H1 (cell line): ENCODE data around the gene DOLK. TPM values are rescaled to one million over a fixed set of nuclear protein-coding genes. Genes with fewer than 3 reads are reported as not detected.

Experiments used
- CTCF ChIA-PET: fragments of 300-600 bp; sonication (Branson Sonifier 250); formaldehyde crosslinking; loops from one replicate; lab custom pipeline; 2021; ENCODE audit not compliant: partially characterized antibody; lab: Charles Lee
- POLR2A ChIA-PET: fragments of 300-600 bp; sonication (Branson Sonifier 250); formaldehyde crosslinking; loops from one replicate; lab custom pipeline; 2021; ENCODE audit warnings: inconsistent platforms; ENCODE audit not compliant: partially characterized antibody; lab: Charles Lee
- DNase-seq, 2 experiments: peaks; one replicate each; pipeline versions ENCODE4 v3.0.0 to v3.0.0-alpha.2; 2010 to 2022; ENCODE audit warnings: low spot score in 2 of 2, low read depth in 1 of 2, mixed read lengths in 1 of 2
- FAIRE-seq: peaks from 2 replicates; lab custom pipeline; 2011; peaks lifted over from hg19 to GRCh38; lab: Jason Lieb, UNC
- H2AFZ ChIP-seq: 2 replicates; pipeline ENCODE4 v1.8.1; 2012; ENCODE audit warnings: low read length, inconsistent platforms
- H2AK5ac ChIP-seq: 2 replicates; pipeline ENCODE4 v1.6.1; 2013; ENCODE audit warnings: low read depth, low read length
- H2BK120ac ChIP-seq: replicated peaks from 2 replicates; pipeline ENCODE3; 2013; ENCODE audit warnings: low read depth, low read length, inconsistent platforms
- H2BK12ac ChIP-seq: 2 replicates; pipeline ENCODE4 v1.6.1; 2013; ENCODE audit warnings: low read depth, low read length
- H2BK15ac ChIP-seq: 2 replicates; pipeline ENCODE4 v1.6.1; 2013; ENCODE audit warnings: low read length
- H2BK20ac ChIP-seq: 2 replicates; pipeline ENCODE4 v1.6.1; 2013; ENCODE audit warnings: low read length
- H2BK5ac ChIP-seq: 2 replicates; pipeline ENCODE4 v1.6.1; 2013; ENCODE audit warnings: low read depth, low read length
- H3K14ac ChIP-seq: 2 replicates; pipeline ENCODE4 v1.6.1; 2013; ENCODE audit warnings: inconsistent platforms; ENCODE audit not compliant: insufficient read length
- H3K18ac ChIP-seq: 2 replicates; pipeline ENCODE4 v1.6.1; 2013; ENCODE audit warnings: low read length; ENCODE audit errors: extremely low read depth
- H3K23ac ChIP-seq: 2 replicates; pipeline ENCODE4 v1.6.1; 2013; ENCODE audit warnings: inconsistent platforms; ENCODE audit not compliant: insufficient read length
- H3K23me2 ChIP-seq: 2 replicates; pipeline ENCODE4 v1.6.1; 2013; ENCODE audit warnings: low read depth, low read length
- H3K27ac ChIP-seq: 2 replicates; pipeline ENCODE4 v1.6.1; 2011; ENCODE audit warnings: low read depth, low read length, inconsistent platforms
- H3K27me3 ChIP-seq, 4 experiments: replicated peaks in 1 of 4; 1 replicate in 1 of 4; 2 replicates in 3 of 4; pipeline versions ENCODE4 v1.6.1 to v1.8.1; 2011 to 2013; ENCODE audit warnings: low read length in 3 of 4, mild to moderate bottlenecking in 3 of 4, inconsistent platforms in 2 of 4, mixed read lengths in 2 of 4, moderate library complexity in 1 of 4; ENCODE audit not compliant: control insufficient read depth in 3 of 4, insufficient read depth in 3 of 4; ENCODE audit errors: extremely low read depth in 1 of 4
- H3K36me3 ChIP-seq, 4 experiments: 2 replicates each; pipeline versions ENCODE4 v1.6.1 to v1.8.1; 2011 to 2013; ENCODE audit warnings: mild to moderate bottlenecking in 4 of 4, low read length in 3 of 4, moderate library complexity in 2 of 4, control low read depth in 1 of 4, inconsistent platforms in 1 of 4; ENCODE audit not compliant: insufficient read depth in 4 of 4, control insufficient read depth in 2 of 4
- H3K4ac ChIP-seq: replicated peaks from 2 replicates; pipeline ENCODE3; 2013; ENCODE audit warnings: low read length, low read depth, mixed read lengths, inconsistent platforms; ENCODE audit not compliant: insufficient read length
- H3K4me1 ChIP-seq, 4 experiments: replicated peaks in 1 of 4; 1 replicate in 1 of 4; 2 replicates in 3 of 4; pipeline versions ENCODE4 v1.6.1 to v1.8.1; 2011 to 2013; ENCODE audit warnings: low read length in 3 of 4, inconsistent platforms in 2 of 4, mixed read lengths in 1 of 4; ENCODE audit not compliant: insufficient read depth in 4 of 4, control insufficient read depth in 3 of 4
- H3K4me2 ChIP-seq, 2 experiments: 2 replicates each; pipeline versions ENCODE4 v1.6.1 to v1.8.1; 2011 to 2013; ENCODE audit warnings: low read depth in 2 of 2, low read length in 2 of 2, control low read depth in 1 of 2, inconsistent platforms in 1 of 2, mild to moderate bottlenecking in 1 of 2; ENCODE audit not compliant: insufficient read depth in 1 of 2
- H3K4me3 ChIP-seq, 4 experiments: fragments of 200-600, 300-600 bp in 1 of 4; sonication (generic), shearing (Covaris generic), sonication (Bioruptor Twin) in 1 of 4; 2 replicates each; pipeline versions ENCODE4 v1.5.1 to v1.8.1; 2011 to 2016; ENCODE audit warnings: low read length in 4 of 4, low read depth in 3 of 4, control low read depth in 2 of 4, inconsistent platforms in 2 of 4, mild to moderate bottlenecking in 2 of 4, mixed read lengths in 1 of 4, moderate library complexity in 1 of 4; ENCODE audit not compliant: insufficient read depth in 2 of 4; ENCODE audit errors: extremely low read depth in 1 of 4
- H3K56ac ChIP-seq: replicated peaks from 2 replicates; pipeline ENCODE3; 2013; ENCODE audit warnings: low read depth, mild to moderate bottlenecking, mixed read lengths, low read length, inconsistent platforms; ENCODE audit not compliant: insufficient read length
- H3K79me1 ChIP-seq: 2 replicates; pipeline ENCODE4 v1.6.1; 2013; ENCODE audit warnings: low read depth, low read length, control low read depth
- H3K79me2 ChIP-seq, 2 experiments: 2 replicates each; pipeline versions ENCODE4 v1.6.1 to v1.8.1; 2012 to 2013; ENCODE audit warnings: low read length in 2 of 2, mild to moderate bottlenecking in 2 of 2, inconsistent platforms in 1 of 2; ENCODE audit not compliant: insufficient read depth in 2 of 2, control insufficient read depth in 1 of 2
- H3K9ac ChIP-seq, 4 experiments: replicated peaks in 1 of 4; 1 replicate in 1 of 4; 2 replicates in 3 of 4; pipeline versions ENCODE4 v1.6.1 to v1.8.1; 2011 to 2013; ENCODE audit warnings: low read depth in 3 of 4, low read length in 3 of 4, control low read depth in 2 of 4, mild to moderate bottlenecking in 2 of 4, moderate library complexity in 2 of 4, inconsistent platforms in 1 of 4; ENCODE audit errors: extremely low read depth in 1 of 4
- H3K9me3 ChIP-seq, 2 experiments: 2 replicates each; pipeline versions ENCODE4 v1.6.1 to v1.8.1; 2012 to 2013; ENCODE audit warnings: mild to moderate bottlenecking in 2 of 2, moderate library complexity in 2 of 2, control low read depth in 1 of 2, inconsistent platforms in 1 of 2, low read depth in 1 of 2, low read length in 1 of 2, mixed read lengths in 1 of 2; ENCODE audit not compliant: insufficient read depth in 2 of 2
- H4K20me1 ChIP-seq, 2 experiments: replicated peaks in 1 of 2; 2 replicates each; pipeline versions ENCODE3 to v1.8.1; 2011 to 2013; ENCODE audit warnings: inconsistent platforms in 2 of 2, low read length in 2 of 2, mild to moderate bottlenecking in 1 of 2; ENCODE audit not compliant: insufficient read depth in 2 of 2, control insufficient read depth in 1 of 2
- H4K5ac ChIP-seq: 2 replicates; pipeline ENCODE4 v1.6.1; 2013; ENCODE audit warnings: low read length, low read depth, mixed read lengths, inconsistent platforms; ENCODE audit not compliant: insufficient read length
- H4K8ac ChIP-seq: 2 replicates; pipeline ENCODE4 v1.8.0; 2013; ENCODE audit warnings: mild to moderate bottlenecking, moderate library complexity, low read length, inconsistent platforms; ENCODE audit not compliant: insufficient read depth; ENCODE audit errors: extremely low read depth
- H4K91ac ChIP-seq: replicated peaks from 2 replicates; pipeline ENCODE3; 2013; ENCODE audit warnings: low read length, mixed read lengths, inconsistent platforms; ENCODE audit not compliant: insufficient read length
- ASH2L ChIP-seq: fragments of 200-600, 300-600 bp; sonication (generic); IDR thresholded peaks from one replicate; pipeline ENCODE4 v1.7.1; 2017; ENCODE audit warnings: low read length
- BCL11A ChIP-seq, 2 experiments: IDR thresholded peaks; one replicate each; pipeline ENCODE4 v1.6.1; 2011; ENCODE audit warnings: low read depth in 2 of 2, low read length in 2 of 2, mild to moderate bottlenecking in 2 of 2
- CBX5 ChIP-seq: fragments of 300-800, 300-1000 bp; sonication (generic); IDR thresholded peaks from 2 replicates; pipeline ENCODE4 v1.7.1; 2016; ENCODE audit warnings: antibody characterized with exemption, low read length, low read depth
- CBX8 ChIP-seq: fragments of 300-800, 300-1000 bp; sonication (generic); IDR thresholded peaks from 2 replicates; pipeline ENCODE4 v1.7.1; 2016; ENCODE audit warnings: low read depth, low read length, borderline replicate concordance
- EP300 ChIP-seq, 2 experiments: IDR thresholded peaks; 1 replicate in 1 of 2; 2 replicates in 1 of 2; pipeline ENCODE4 v1.6.1; 2011 to 2012; ENCODE audit warnings: low read depth in 2 of 2, low read length in 2 of 2, mild to moderate bottlenecking in 2 of 2, borderline replicate concordance in 1 of 2, inconsistent platforms in 1 of 2, moderate library complexity in 1 of 2
- KDM4A ChIP-seq: IDR thresholded peaks from one replicate; pipeline ENCODE4 v1.7.1; 2012; ENCODE audit warnings: low read depth, mild to moderate bottlenecking, moderate library complexity, low read length, inconsistent platforms; ENCODE audit not compliant: severe bottlenecking
- RBBP5 ChIP-seq: IDR thresholded peaks from 2 replicates; pipeline ENCODE4 v1.7.1; 2012; ENCODE audit warnings: low read depth, mild to moderate bottlenecking, inconsistent platforms, low read length, moderate library complexity, borderline replicate concordance
- SP1 ChIP-seq: IDR thresholded peaks from 2 replicates; pipeline ENCODE4 v1.6.1; 2011; ENCODE audit warnings: low read depth, low read length
- TAF1 ChIP-seq: IDR thresholded peaks from 2 replicates; pipeline ENCODE4 v1.6.1; 2011; ENCODE audit warnings: mild to moderate bottlenecking, low read depth, low read length
- USF2 ChIP-seq: IDR thresholded peaks from 2 replicates; pipeline ENCODE4 v1.6.1; 2011; ENCODE audit warnings: low read length, improper control_type of control experiment
- WGBS, 2 experiments: shearing (Covaris generic) in 1 of 2; methylation state at CpG; one replicate each; pipeline versions ENCODE4 v1.1.6 to v1.1.7; 2013 to 2015; ENCODE audit warnings: low lambda C conversion rate in 2 of 2, mixed read lengths in 2 of 2, inconsistent platforms in 1 of 2, low coverage in 1 of 2, missing lambda C conversion rate in 1 of 2; ENCODE audit not compliant: insufficient replicate concordance in 2 of 2, insufficient coverage in 1 of 2, insufficient read length in 1 of 2; ENCODE audit errors: extremely low coverage in 1 of 2, missing lambda C conversion rate in 1 of 2; 5-methylcytosine and 5-hydroxymethylcytosine counted together
- polyA plus RNA-seq, 7 experiments: library from polyadenylated mRNA; depleted of rRNA in 3 of 7; stranded (reverse) in 5 of 7; unstranded in 2 of 7; fragments of >200 nt in 5 of 7; fragments of 200-250 nt in 2 of 7; gene quantifications; 1 replicate in 5 of 7; 2 replicates in 1 of 7; 4 replicates in 1 of 7; pipeline versions ENCODE4 v1.2.1 to v1.2.3, GENCODE V29; 2011 to 2013; ENCODE audit warnings: missing spikeins in 2 of 7, mixed read lengths in 2 of 7
- total RNA-seq: library from RNA; stranded (reverse); fragmentation: NEBNext Ultra II Directional; extraction: Animal tissue kit (Norgen Biotek cat#: 25700); gene quantifications from 2 replicates; pipeline ENCODE4 v1.2.1, GENCODE V29; 2021

The DOLK gene
- total and polyA plus RNA-seq, 2 of the 8 experiments (the other 6 are each of a cell fraction or from before 2014, with no cell fraction given), result 17.2 to 44.3 TPM

DNA sequence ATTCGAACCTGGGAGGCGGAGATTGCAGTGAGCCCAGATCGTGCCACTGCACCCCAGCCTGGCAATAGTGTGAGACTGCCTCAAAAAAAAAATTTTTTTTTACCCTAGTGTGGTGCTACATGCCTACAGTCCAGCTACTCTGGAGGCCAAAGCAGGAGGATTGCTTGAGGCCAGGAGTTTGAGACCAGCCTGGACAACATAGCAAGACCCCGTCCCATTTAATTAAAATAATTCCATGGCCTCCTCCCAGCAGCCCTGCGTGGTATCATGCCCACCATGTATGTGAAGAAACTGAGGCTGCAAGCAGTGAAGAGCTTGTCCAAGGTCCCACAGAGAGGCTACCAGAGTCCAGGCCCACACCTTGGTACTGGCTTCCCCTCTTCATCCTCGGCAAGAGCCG lies 46.0 kb downstream of the DOLK start:
- H4K8ac ChIP-seq, result no peak overlapping the region
- H3K23me2 ChIP-seq, result no peaks in the 10 kb centered on the region
- no peak overlapping the region for H3K18ac ChIP-seq
- H3K27me3 ChIP-seq, result no peaks in the 10 kb centered on the region
- FAIRE-seq (no peak), DNase-seq (no peak)
- no peak overlapping the region for H2BK20ac ChIP-seq
- no peak overlapping the region for H4K5ac ChIP-seq
- H3K4me1 ChIP-seq, result peaks cover 0 to 4% (median 0%) of the 10 kb centered on the region in 4 experiments; a peak in 1 of 7 replicates
- no peak overlapping the region for H3K23ac ChIP-seq
- H2AFZ ChIP-seq, result no peak overlapping the region
- ChIA-PET POLR2A (interaction anchor here (0.7 to 1.6 kb wide), 5 partner anchors 13 to 57 kb away, joined by 3 to 4 read pairs (median 3); no protein-coding TSS in a partner anchor), CTCF (interaction anchor here (0.6 to 1.0 kb wide), 2 partner anchors 24 to 100 kb away, joined by 3 to 4 read pairs; no protein-coding TSS in a partner anchor)
- H3K79me2 ChIP-seq, result peaks cover 3 to 65% of the 10 kb centered on the region in 2 experiments; a peak in 3 of 4 replicates
- no peak overlapping the region for H3K4me2 ChIP-seq
- no peak overlapping the region for H2AK5ac ChIP-seq
- no peak overlapping the region for H2BK120ac ChIP-seq
- no peak overlapping the region for H3K9ac ChIP-seq
- no peak overlapping the region for H3K14ac ChIP-seq
- peaks cover 13% of the 10 kb centered on the region for H3K79me1 ChIP-seq
- H3K4ac ChIP-seq, result no peak overlapping the region
- no peak overlapping the region for H4K91ac ChIP-seq
- H2BK5ac ChIP-seq, result no peak overlapping the region
- peaks cover 0 to 13% (median 2%) of the 10 kb centered on the region in 4 experiments; a peak in 4 of 8 replicates for H3K36me3 ChIP-seq
- no peak overlapping the region for H2BK12ac ChIP-seq
- TF ChIP-seq CBX5 (no peak), USF2 (no peak), KDM4A (no peak), BCL11A (IDR thresholded peaks at IDR 0.05; ENCODE audit: low read depth in 2 of 2, low read length in 2 of 2) (no peak), CBX8 (no peak), SP1 (no peak), RBBP5 (no peak), ASH2L (no peak), EP300 (IDR thresholded peaks at IDR 0.05; ENCODE audit: borderline replicate concordance in 1 of 2, low read depth in 2 of 2, low read length in 2 of 2) (no peak), TAF1 (no peak)
- H4K20me1 ChIP-seq, result peaks cover 7 to 12% of the 10 kb centered on the region in 2 experiments
- H3K9me3 ChIP-seq, result no peaks in the 10 kb centered on the region
- WGBS, 2 experiments, result 94% methylated on average over 7 of the region's 7 CpGs; no CpG with 5 or more reads in 1 of the 2 experiments
- no peak overlapping the region for H3K56ac ChIP-seq
- no peak overlapping the region for H3K27ac ChIP-seq
- no peak overlapping the region for H3K4me3 ChIP-seq
- H2BK15ac ChIP-seq, result no peak overlapping the region
